Fibroblast of villous mesenchyme (primary cell): ENCODE data around the gene ZFP3. TPM values are rescaled to one million over a fixed set of nuclear protein-coding genes. Genes with fewer than 3 reads are reported as not detected.
"Not testable (repeated sequence)": the region's sequence is repeated elsewhere in the genome, so short reads cannot be mapped to it uniquely, and the experiment has no call there.

Experiments
- DNase-seq: peaks from one replicate; pipeline ENCODE4 v3.0.0-alpha.2; 2010; ENCODE audit warnings: low read depth
- H3K4me3 ChIP-seq: 2 replicates; pipeline ENCODE4 v1.5.1; 2011; ENCODE audit warnings: low read depth, mild to moderate bottlenecking, low read length
- total RNA-seq: library from RNA; depleted of rRNA; stranded (reverse); fragments of >200 nt; gene quantifications from 2 replicates; pipeline ENCODE4 v1.2.3, GENCODE V29; 2012
- TF ChIP-seq, protein P1 (sequence below): IDR thresholded peaks from 2 replicates; pipeline ENCODE4 v1.5.1; 2012; ENCODE audit warnings: low read depth, mild to moderate bottlenecking, low read length; ENCODE audit not compliant: insufficient read depth

The ZFP3 gene
- total RNA-seq, 1 donor: 2.2 TPM

- peak; percentile 45 for DNase-seq
- H3K4me3 ChIP-seq: no peak overlapping the region
- TF ChIP-seq, protein P1, sequence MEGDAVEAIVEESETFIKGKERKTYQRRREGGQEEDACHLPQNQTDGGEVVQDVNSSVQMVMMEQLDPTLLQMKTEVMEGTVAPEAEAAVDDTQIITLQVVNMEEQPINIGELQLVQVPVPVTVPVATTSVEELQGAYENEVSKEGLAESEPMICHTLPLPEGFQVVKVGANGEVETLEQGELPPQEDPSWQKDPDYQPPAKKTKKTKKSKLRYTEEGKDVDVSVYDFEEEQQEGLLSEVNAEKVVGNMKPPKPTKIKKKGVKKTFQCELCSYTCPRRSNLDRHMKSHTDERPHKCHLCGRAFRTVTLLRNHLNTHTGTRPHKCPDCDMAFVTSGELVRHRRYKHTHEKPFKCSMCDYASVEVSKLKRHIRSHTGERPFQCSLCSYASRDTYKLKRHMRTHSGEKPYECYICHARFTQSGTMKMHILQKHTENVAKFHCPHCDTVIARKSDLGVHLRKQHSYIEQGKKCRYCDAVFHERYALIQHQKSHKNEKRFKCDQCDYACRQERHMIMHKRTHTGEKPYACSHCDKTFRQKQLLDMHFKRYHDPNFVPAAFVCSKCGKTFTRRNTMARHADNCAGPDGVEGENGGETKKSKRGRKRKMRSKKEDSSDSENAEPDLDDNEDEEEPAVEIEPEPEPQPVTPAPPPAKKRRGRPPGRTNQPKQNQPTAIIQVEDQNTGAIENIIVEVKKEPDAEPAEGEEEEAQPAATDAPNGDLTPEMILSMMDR: no peak
Observed at GRCh38 chr17:5049314-5049841, 28.9 kb upstream of the ZFP3 start.

- DNase-seq: peak; percentile 93
- TF ChIP-seq, protein P1: no peak
Observed at GRCh38 chr17:5050278-5050677, 28.0 kb upstream of the ZFP3 start.

DNA sequence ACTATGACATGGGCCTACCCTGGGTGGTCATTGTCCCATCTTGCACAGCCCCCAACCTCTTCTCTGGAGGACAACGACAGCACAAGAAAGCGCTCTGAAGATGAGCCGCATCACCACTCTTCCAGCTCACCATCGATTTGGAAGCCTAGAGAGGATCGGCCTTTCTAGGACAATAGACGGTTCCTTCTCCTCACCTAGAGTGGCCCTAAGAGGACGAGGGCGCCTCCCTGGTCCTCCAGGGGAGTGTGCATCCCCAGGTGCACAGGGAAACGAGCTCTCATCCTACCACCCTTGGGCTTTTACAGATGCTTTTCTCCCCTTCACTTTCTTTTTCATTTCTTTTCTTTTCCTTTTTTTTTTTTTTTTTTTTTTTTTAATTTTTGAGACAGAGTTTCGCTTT is 22.7 kb upstream of the ZFP3 start:
- no peak overlapping the region for H3K4me3 ChIP-seq
- TF ChIP-seq, protein P1: no peak
- DNase-seq: no peak

More at GRCh38 chr17:5050278-5050677, 28.0 kb upstream of the ZFP3 start:
- H3K4me3 ChIP-seq: no peak overlapping the region

DNA sequence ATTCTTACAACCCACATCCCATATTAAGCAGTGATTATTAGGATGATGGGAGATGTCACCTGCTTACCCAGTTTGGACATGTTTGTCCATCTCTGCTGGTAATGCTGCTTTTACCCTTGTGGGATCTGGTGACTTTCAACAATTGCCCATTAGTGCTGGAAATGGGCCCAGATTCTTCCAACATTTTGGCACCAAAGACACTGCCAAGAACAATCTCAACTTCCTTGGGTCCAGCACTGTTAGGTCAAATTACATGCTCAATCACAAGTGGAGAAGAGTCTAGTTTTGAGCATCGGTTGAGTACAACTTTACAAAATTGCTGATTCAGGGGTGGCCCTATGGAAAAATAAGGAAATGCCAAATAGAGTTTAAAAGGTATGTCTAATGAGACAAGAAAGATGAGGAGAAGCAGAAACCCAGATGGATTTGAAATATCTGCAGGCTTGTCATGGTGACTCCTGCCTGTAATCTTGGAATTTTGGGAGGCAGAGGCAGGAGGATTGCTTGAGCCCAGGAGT is 13.0 kb upstream of the ZFP3 start:
- TF ChIP-seq, protein P1: no peak
- no peak for DNase-seq
- H3K4me3 ChIP-seq: no peak overlapping the region

- no peak overlapping the region for H3K4me3 ChIP-seq
- TF ChIP-seq, protein P1: no peak
- no peak for DNase-seq
Observed at GRCh38 chr17:5068236-5068635, 10.0 kb upstream of the ZFP3 start.

DNA sequence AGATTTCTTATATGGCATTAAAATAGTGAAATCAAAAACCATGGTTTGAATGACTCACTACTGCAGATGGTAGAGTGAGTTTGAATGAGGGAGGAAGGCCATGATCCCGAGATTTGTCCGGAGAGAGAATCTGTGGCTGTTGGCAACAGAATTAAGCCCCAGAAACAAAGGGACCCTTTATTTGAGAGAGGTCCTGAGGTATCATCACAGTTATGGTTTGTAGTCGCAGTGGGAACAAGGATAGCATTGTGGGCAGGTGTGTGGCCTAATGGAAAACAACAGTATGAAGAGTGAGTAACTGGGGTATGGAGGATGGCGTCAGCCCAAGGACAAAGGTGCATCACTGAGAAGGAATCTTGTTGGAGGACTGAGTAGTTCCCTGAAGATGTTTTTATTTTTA is 8.5 kb upstream of the ZFP3 start:
- H3K4me3 ChIP-seq: no peak overlapping the region
- TF ChIP-seq, protein P1: no peak
- DNase-seq: no peak

DNA sequence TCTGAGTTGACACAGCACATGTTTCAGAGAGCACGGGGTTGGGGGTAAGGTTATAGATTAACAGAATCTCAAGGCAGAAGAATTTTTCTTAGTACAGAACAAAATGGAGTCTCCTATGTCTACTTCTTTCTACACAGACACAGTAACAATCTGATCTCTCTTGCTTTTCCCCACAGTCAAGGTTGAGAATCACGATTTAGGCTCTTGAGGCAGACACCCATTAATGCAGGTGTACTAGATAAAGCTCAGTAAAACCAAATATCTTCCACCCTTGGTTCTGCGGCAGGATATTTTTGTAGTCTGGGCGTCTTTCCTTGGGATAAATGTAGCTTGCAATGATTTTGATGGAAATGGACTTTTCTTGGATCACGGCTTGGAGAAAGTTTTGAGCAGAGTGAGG is 2.8 kb upstream of the ZFP3 start:
- not testable (repeated sequence) for DNase-seq, H3K4me3 ChIP-seq

DNA sequence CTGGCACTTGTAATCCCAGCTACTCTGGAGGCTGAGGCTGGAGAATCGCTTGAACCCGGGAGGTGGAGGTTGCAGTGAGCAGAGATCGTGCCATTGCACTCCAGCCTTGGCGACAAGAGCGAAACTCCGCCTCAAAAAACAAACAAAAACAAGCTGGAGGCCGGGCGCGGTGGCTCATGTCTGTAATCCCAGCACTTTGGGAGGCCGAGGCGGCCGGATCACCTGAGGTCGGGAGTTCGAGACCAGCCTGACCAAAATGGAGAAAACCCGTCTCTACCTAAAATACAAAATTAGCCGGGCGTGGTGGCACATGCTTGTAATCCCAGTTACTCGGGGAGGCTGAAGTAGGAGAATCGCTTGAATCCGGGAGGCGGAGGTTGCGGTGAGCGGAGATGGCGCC is 992 bp upstream of the ZFP3 start:
- H3K4me3 ChIP-seq, DNase-seq: not testable (repeated sequence)
